22Rv1 (cell line): ENCODE data around the gene PPP1R12B.
A peak's percentile ranks its signal among the peaks of the same experiment; 100 is the strongest.

Experiments used
- H3K27ac ChIP-seq: fragments of 450-650 bp; 2 replicates; pipeline ENCODE4 v1.5.1; 2017
- CTCF ChIP-seq: fragments of 450-650 bp; IDR thresholded peaks from 2 replicates; pipeline ENCODE4 v1.5.1; 2017; ENCODE audit warnings: mild to moderate bottlenecking
- ZFX ChIP-seq: fragments of 450-650 bp; IDR thresholded peaks from 2 replicates; pipeline ENCODE4 v1.6.1; 2017; ENCODE audit warnings: antibody characterized with exemption, borderline replicate concordance

PPP1R12B gene

GRCh38 chr1:202562444-202563060 lies 214.1 kb downstream of the PPP1R12B start:
- H3K27ac ChIP-seq: no peak overlapping the region
- TF ChIP-seq CTCF: no peak
- no peak for TF ChIP-seq ZFX

GRCh38 chr1:202563818-202564217 lies 215.3 kb downstream of the PPP1R12B start:
- TF ChIP-seq ZFX (no peak), CTCF (no peak)
- H3K27ac ChIP-seq: no peak overlapping the region

- TF ChIP-seq ZFX: no peak
- TF ChIP-seq CTCF: no peak
Observed at GRCh38 chr1:202564958-202565495, 216.5 kb downstream of the PPP1R12B start.

GRCh38 chr1:202565890-202566602 lies 217.5 kb downstream of the PPP1R12B start:
- TF ChIP-seq CTCF (peak; percentile 17; the same call in 1 of the 2 replicates), ZFX (no peak)
- no peak overlapping the region for H3K27ac ChIP-seq

More at GRCh38 chr1:202564958-202565495, 216.5 kb downstream of the PPP1R12B start:
- H3K27ac ChIP-seq: no peak overlapping the region

- H3K27ac ChIP-seq: no peak overlapping the region
- TF ChIP-seq CTCF: no peak
- no peak for TF ChIP-seq ZFX
Observed at GRCh38 chr1:202567738-202568137, 219.2 kb downstream of the PPP1R12B start.

- no peak overlapping the region for H3K27ac ChIP-seq
Observed at GRCh38 chr1:202568410-202568809, 219.9 kb downstream of the PPP1R12B start.

More at GRCh38 chr1:202568410-202568809, 219.9 kb downstream of the PPP1R12B start:
- no peak for TF ChIP-seq CTCF
- TF ChIP-seq ZFX: no peak
